C4-2B (cell line): ENCODE measurements around the gene PPP2R5B.

ENCODE experiments used
- CTCF ChIP-seq: fragments of 450-650 bp; conservative IDR thresholded peaks from 2 replicates; pipeline ENCODE4 v1.5.1; 2017; ENCODE audit warnings: mild to moderate bottlenecking
- ZFX ChIP-seq: fragments of 450-650 bp; IDR thresholded peaks from 2 replicates; pipeline ENCODE4 v1.6.1; 2017

GRCh38 chr11:64877390-64878222 is 46.9 kb upstream of the PPP2R5B start:
- TF ChIP-seq CTCF (no peak), ZFX (no peak)
